Activated CD8-positive, alpha-beta memory T cell treated with anti-CD3 and anti-CD28 coated beads, Interleukin-2, amount 10 ng/mL, durations not matched to agents 7 days and 5 days (primary cell): ENCODE data around the gene C19orf85. TPM values are rescaled to one million over a fixed set of nuclear protein-coding genes. Genes with fewer than 3 reads are reported as not detected.

Source experiments
- ATAC-seq: fragments of 150-1000 bp; cut with Tn5 transposase; one replicate; pipeline ENCODE4 v1.10.0; 2021; ENCODE audit warnings: moderate library complexity
- CTCF ChIA-PET: fragments of 350-600 bp; sonication (Branson Sonifier 250); formaldehyde crosslinking; loops from one replicate; lab custom pipeline; 2021; ENCODE audit warnings: antibody characterized with exemption; lab: Charles Lee
- DNase-seq: peaks from one replicate; pipeline ENCODE4 v3.0.0-alpha.2; 2020
- H3K27ac Mint-ChIP-seq: one replicate; pipeline ENCODE4 v1.8.0; 2021; ENCODE audit warnings: mild to moderate bottlenecking, mixed read lengths
- H3K27me3 Mint-ChIP-seq: one replicate; pipeline ENCODE4 v1.8.0; 2021; ENCODE audit warnings: mixed read lengths
- H3K36me3 Mint-ChIP-seq: one replicate; pipeline ENCODE4 v1.8.0; 2021; ENCODE audit warnings: mild to moderate bottlenecking, mixed read lengths
- H3K4me1 Mint-ChIP-seq: one replicate; pipeline ENCODE4 v1.8.0; 2021; ENCODE audit warnings: mixed read lengths
- H3K4me3 Mint-ChIP-seq: one replicate; pipeline ENCODE4 v1.8.0; 2021; ENCODE audit warnings: mild to moderate bottlenecking, moderate library complexity, mixed read lengths
- H3K9me3 Mint-ChIP-seq: one replicate; pipeline ENCODE4 v1.8.0; 2022; ENCODE audit warnings: low read depth, mixed read lengths
- total RNA-seq, 2 experiments: library from RNA; stranded (reverse); gene quantifications; one replicate each; pipeline ENCODE4 v1.2.3, GENCODE V29; 2021

The C19orf85 gene
- total RNA-seq, 2 experiments from 2014 or later: not detected

DNA sequence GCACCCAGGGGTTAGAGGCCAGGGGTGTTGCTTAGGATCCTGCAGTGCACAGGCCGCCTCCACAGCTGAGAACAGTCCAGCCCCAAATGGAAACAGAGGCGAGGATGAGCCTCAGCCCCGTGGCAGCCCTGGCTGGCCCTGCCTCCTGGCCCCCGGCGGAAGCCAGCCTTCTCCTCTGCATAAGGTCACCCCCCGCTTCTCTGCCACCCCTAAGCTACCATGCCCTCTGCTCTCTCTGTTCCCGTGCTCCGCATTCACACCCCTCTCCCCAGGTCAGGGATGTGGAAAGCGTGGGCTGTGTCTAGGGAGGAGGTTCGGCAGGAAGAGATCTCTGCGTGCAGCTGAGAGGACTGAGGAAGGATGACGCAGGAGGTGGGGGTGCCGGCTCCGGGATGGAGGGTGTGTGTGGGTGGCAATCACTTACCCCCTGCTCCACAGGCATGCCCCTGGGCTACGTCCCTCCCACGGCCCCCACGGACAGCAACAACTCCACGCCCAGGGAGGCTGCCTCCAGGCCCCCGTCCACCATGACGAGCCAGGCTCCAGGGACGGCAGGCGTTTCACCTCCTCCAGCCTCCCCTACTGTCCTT, 29.7 kb upstream of the C19orf85 start:
- Mint-ChIP-seq H3K9me3 (no peaks in the 10 kb centered on the region), H3K27ac (no peak overlapping the region), H3K4me3 (peak overlapping the region; percentile 21), H3K36me3 (no peaks in the 10 kb centered on the region), H3K27me3 (peaks cover 5% of the 10 kb centered on the region), H3K4me1 (no peaks in the 10 kb centered on the region)
- CTCF ChIA-PET: interaction anchor here (0.9 to 6.4 kb wide), 4 partner anchors 10 to 137 kb away, joined by 3 to 45 read pairs (median 4); partner anchors contain the start of gene ZNF628
- DNase-seq: no peak
- ATAC-seq: peak; percentile 57

DNA sequence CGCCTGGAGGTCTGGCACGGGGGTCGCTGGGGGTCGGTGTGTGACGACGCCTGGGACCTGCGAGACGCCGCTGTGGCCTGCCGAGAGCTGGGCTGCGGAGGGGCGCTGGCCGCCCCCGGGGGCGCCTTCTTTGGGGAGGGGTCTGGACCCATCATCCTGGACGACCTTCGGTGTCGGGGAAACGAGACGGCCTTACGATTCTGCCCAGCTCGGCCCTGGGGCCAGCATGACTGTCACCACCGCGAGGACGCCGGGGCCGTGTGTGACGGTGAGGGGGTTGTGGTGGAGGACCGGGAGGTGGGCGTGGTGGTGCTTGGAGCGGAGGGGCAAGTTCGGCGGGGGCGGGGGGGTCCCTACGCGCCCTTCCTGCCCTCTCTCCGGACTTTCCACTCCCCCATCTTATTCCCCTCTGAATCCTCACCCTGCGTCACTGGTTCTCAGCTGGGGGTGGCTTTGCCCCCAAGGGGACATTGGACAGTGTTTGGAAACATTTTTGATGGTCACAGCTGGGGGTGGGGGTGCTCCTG, 29.2 kb upstream of the C19orf85 start:
- no peaks in the 10 kb centered on the region for H3K9me3 Mint-ChIP-seq
- CTCF ChIA-PET: interaction anchor here (0.9 to 6.4 kb wide), 5 partner anchors 8 to 192 kb away, joined by 3 to 45 read pairs (median 3); partner anchors contain the start of gene ZNF628
- ATAC-seq: no peak
- no peaks in the 10 kb centered on the region for H3K36me3 Mint-ChIP-seq
- no peak for DNase-seq
- no peak overlapping the region for H3K4me3 Mint-ChIP-seq
- H3K27me3 Mint-ChIP-seq: peaks cover 5% of the 10 kb centered on the region
- no peaks in the 10 kb centered on the region for H3K4me1 Mint-ChIP-seq
- H3K27ac Mint-ChIP-seq: no peak overlapping the region

DNA sequence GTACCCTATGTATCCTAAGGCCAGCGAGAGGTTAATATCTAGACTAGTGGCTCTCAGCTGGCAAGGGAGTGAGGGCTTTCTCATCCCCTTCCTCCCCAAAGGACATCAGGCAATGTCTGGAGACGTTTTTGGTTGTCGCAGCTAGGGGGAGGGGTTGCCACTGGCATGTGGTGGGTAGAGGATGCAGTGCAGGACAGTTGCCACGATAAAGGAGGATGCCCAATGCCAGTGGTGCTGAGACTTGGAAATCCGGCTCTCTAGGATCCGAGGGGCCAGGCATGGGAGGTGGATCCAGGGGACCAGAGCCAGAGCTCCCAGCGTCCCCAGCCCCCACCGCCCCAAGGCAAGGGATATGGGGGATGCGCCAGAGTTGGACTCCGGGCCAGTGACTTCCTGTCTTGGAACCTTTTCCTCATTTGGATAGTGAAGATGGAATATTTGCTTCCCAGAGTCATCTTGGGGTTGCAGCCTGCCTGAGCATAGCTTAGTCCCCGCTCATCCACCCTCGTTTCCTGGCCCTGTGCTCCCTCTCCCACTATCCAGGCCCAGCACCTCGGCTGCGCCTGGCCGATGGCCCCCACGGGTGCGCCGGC, 28.6 kb upstream of the C19orf85 start:
- CTCF ChIA-PET: interaction anchor here (0.8 to 6.4 kb wide), 4 partner anchors 8 to 191 kb away, joined by 3 to 45 read pairs (median 3); no protein-coding TSS in a partner anchor
- DNase-seq (no peak), ATAC-seq (no peak)

DNA sequence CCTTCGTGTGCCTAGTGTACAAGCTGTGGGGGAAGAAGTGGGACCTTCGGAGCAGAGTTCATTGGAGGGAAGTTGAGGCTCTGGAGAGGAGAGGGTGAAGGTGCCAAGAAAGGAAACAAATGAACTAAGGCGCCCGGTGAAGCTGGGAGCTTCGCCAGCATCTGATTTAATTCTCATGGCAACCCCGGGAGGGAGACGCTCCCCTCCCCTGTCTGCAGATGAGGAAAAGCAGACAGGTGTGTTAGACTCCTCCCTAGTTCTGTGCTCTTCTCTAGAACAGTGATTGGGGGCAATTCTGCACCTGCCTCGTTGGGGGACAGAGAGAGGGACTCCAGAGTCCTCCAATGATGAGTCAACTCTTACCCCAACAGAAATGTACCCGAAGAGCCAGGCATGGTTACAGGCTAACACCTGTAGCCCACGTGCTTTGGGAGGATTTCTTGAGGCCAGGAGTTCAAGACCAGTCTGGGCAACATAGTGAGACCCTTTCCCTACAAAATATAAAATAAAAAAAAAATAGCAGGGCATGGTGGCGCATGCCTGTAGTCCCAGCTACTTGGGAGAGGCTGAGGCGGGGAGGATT, 27.9 kb upstream of the C19orf85 start:
- ATAC-seq: no peak
- Mint-ChIP-seq H3K4me3 (no peak overlapping the region), H3K27me3 (peaks cover 5% of the 10 kb centered on the region), H3K27ac (no peak overlapping the region), H3K36me3 (no peaks in the 10 kb centered on the region), H3K4me1 (no peaks in the 10 kb centered on the region), H3K9me3 (no peaks in the 10 kb centered on the region)
- CTCF ChIA-PET: interaction anchor here (0.8 to 6.4 kb wide), 4 partner anchors 9 to 191 kb away, joined by 3 to 45 read pairs (median 3); no protein-coding TSS in a partner anchor
- no peak for DNase-seq

More for the DNA sequence above, 28.6 kb upstream of the C19orf85 start:
- Mint-ChIP-seq H3K36me3 (no peaks in the 10 kb centered on the region), H3K4me3 (no peak overlapping the region), H3K27ac (no peak overlapping the region), H3K9me3 (no peaks in the 10 kb centered on the region), H3K27me3 (peaks cover 5% of the 10 kb centered on the region), H3K4me1 (no peaks in the 10 kb centered on the region)

DNA sequence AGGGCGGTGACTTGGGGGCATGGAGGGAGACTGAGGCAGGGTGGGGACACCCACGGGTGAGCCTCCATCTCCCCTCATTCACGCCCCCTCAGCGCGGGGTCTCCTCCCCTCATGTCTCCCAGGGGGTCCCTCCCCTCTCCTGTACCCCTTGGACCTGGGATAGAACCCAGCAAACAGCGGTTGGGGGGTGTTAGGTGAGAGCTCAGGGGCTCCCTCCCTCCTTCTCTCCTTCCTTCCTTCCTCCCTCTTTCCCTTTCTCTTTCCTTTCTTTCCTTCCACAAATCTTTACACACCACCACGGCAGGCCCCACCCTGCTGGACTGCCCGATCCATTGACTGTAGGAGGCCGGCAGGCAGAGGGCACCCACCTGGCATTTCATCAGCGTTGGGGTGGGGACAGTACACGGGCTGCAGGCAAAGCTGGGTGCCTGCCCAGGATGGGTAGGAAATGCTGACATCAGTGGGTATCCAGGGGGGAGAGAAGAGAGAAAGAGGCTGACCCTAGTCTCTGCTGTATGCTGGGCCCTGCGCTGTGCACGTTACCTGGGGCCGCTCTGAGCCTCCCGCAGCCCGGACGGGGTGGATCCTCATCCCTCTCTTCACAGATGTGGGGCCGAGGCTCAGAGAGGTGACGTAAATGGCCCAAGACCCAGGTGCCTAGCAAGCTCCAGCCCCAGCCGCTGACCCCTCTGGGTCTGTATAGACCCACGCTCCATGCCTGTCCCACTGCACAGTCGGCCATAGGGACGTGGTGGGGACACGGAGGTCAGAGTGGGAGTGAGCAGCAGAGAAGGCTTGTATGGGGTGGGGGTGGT, 27.2 kb upstream of the C19orf85 start:
- H3K9me3 Mint-ChIP-seq: no peaks in the 10 kb centered on the region
- DNase-seq: no peak
- no peak overlapping the region for H3K4me3 Mint-ChIP-seq
- no peak for ATAC-seq
- CTCF ChIA-PET: interaction anchor here (1.3 to 6.4 kb wide), 3 partner anchors 13 to 351 kb away, joined by 3 to 45 read pairs (median 4); no protein-coding TSS in a partner anchor
- H3K27me3 Mint-ChIP-seq: peaks cover 5% of the 10 kb centered on the region
- no peaks in the 10 kb centered on the region for H3K36me3 Mint-ChIP-seq
- H3K27ac Mint-ChIP-seq: no peak overlapping the region
- H3K4me1 Mint-ChIP-seq: no peaks in the 10 kb centered on the region

DNA sequence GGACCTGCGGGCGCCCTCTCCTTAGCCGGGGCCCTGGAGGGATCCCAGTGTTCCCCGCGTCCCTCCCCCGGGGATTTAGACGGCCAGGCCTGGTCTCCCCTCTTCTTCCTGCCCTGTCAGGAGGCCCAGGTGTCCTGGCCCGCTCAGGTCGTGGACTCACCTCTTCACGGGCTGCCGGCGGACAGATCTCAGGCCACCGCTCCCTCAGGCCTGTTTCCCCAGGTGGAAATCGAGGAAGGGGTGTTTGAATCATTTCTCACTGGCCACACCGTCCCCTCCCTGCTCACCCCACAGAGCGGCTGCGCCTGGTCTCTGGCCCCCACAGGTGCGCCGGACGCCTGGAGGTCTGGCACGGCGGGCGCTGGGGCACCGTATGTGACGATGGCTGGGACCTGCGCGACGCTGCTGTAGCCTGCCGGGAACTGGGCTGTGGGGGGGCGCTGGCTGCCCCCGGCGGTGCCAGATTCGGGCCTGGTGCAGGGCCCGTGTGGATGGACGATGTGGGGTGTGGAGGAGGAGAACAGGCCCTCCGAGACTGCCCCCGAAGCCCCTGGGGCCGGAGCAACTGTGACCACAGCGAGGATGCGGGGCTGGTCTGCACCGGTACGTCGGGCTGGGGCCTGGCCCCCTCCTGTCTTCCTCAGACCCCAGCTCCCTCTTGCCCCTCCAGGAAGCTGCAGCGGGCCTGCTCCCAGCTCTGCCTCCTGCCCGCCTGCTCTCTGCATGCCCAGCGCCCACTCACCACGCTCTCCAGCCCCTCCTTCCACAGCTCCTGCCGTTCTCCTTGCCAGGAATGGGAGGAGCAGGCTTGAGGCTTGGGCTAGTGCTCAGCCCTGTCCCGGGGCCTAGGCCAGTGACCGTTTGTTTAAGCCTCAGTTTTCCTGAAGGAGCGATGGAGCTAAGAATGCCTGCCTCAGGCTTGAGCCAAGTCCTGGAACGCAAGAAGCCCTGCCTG, 26.2 kb upstream of the C19orf85 start:
- H3K4me1 Mint-ChIP-seq: peaks cover 5% of the 10 kb centered on the region
- no peak for DNase-seq
- no peak overlapping the region for H3K27ac Mint-ChIP-seq
- no peak for ATAC-seq
- H3K27me3 Mint-ChIP-seq: peaks cover 5% of the 10 kb centered on the region
- H3K9me3 Mint-ChIP-seq: no peaks in the 10 kb centered on the region
- no peak overlapping the region for H3K4me3 Mint-ChIP-seq
- H3K36me3 Mint-ChIP-seq: no peaks in the 10 kb centered on the region
- CTCF ChIA-PET: interaction anchor here (1.3 to 6.4 kb wide), 2 partner anchors 14 to 350 kb away, joined by 4 to 45 read pairs; no protein-coding TSS in a partner anchor

DNA sequence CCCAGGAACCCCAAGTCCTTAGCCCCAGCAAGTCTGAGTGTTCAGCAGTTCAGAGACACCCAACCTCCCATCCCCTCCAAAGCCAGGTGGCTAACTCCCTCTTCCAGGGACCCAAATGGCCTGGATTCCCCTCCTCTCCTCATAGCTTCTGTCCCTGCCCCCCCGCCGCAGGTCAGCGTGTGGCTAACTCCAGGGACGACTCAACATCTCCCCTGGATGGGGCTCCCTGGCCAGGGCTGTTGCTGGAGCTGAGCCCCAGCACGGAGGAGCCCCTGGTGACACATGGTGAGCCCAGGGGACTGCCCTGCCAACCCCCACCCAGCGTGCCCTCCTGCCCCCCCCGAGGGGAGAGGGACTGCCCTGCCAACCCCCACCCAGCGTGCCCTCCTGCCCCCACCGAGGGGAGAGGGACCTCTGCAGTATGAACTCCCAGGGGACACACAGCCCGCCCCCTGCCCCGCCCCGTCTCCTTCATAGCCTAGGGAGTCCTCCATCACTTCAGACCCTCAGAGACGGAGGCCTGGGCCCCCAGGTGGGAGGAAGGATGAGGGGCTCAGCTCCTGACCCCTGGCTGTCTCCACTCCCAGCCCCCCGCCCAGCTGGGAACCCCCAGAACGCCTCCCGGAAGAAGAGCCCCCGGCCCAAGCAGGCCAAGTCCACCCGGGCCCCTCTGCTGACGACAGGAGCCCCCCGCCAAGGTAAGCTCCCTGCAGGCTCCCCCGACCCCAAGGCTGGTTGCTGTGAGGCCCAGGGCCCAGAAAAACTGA, 25.3 kb upstream of the C19orf85 start:
- no peak overlapping the region for H3K27ac Mint-ChIP-seq
- H3K36me3 Mint-ChIP-seq: no peaks in the 10 kb centered on the region
- ATAC-seq: no peak
- peaks cover 5% of the 10 kb centered on the region for H3K4me1 Mint-ChIP-seq
- CTCF ChIA-PET: interaction anchor here (1.0 to 6.4 kb wide), 2 partner anchors 15 to 116 kb away, joined by 3 to 45 read pairs; no protein-coding TSS in a partner anchor
- H3K9me3 Mint-ChIP-seq: no peaks in the 10 kb centered on the region
- no peak overlapping the region for H3K4me3 Mint-ChIP-seq
- no peak for DNase-seq
- H3K27me3 Mint-ChIP-seq: peaks cover 5% of the 10 kb centered on the region

DNA sequence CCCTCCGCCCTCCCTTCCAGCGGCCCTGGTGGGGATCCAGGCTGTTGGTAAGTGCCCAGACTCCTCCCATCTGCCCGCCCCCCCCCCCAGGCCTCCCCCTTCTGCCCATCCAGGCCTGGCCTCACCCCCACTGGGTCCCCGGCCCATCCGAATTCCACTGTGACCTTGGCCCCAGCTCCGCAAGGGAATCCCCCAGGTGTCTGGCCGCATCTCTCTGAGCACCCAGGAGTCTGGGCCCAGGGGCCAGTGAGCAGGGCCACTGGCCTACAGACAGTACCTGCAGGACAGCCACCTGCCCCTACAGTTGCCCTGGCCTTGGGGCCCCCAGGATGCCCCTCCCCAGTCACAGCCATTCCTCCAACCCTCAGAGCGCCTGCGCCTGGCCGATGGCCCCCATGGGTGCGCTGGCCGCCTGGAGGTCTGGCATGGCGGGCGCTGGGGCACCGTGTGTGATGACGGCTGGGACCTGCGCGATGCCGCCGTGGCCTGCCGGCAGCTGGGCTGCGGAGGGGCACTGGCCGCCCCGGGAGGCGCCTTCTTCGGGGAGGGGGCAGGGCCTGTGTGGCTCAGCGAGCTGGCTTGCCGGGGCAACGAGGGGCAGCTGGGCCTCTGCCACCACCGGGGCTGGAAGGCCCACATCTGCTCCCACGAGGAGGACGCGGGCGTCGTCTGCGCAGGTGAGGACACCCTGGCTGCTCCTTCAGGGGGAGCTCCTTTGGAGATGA, 24.6 kb upstream of the C19orf85 start:
- H3K9me3 Mint-ChIP-seq: no peaks in the 10 kb centered on the region
- no peak overlapping the region for H3K4me3 Mint-ChIP-seq
- CTCF ChIA-PET: interaction anchor here (1.0 to 6.4 kb wide), 2 partner anchors 15 to 117 kb away, joined by 3 to 45 read pairs; no protein-coding TSS in a partner anchor
- H3K27ac Mint-ChIP-seq: no peak overlapping the region
- no peak for DNase-seq
- peaks cover 5% of the 10 kb centered on the region for H3K27me3 Mint-ChIP-seq
- H3K36me3 Mint-ChIP-seq: no peaks in the 10 kb centered on the region
- peaks cover 6% of the 10 kb centered on the region for H3K4me1 Mint-ChIP-seq
- ATAC-seq: no peak

DNA sequence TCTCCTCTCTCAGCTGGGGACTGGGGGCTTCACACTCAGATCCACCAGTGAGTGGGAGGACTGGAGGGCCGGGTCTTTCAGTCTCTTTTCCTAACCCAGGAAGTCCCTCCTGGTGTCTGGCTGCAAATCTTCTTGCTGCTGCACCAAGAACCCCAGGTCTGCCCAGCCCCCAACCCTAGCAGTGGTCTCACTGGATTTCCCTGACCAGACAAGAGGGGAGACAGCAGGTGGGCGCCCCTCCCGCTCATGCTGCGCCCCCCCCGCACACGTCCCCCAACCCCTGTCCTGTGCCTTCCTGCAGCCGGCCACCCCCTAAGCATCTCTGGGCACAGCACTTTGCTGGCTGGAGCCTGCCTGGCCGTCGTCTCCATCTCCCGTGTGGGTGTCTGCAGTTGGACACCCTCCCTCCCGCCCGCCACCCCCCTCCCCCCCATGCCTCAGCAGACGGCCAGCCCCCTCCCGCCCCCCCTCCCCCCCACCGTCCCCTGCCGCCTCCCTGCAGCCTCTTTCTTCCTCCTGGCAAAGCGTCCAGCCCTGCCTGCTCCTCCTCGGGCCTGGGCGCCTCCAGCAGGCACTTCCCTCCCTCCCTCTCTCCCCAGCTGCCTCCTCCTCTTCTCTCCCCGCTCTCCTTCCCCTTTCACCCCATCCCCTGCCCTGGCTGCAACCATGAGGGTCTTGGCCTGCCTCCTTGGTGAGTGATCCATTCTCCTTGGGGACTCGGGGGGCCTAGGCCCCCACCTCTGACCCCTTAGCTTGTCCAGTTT, 23.6 kb upstream of the C19orf85 start, which contains the start of gene SSC5D:
SSC5D (plus strand) TSS at position 513 of the 764 bp plus-strand sequence; CDS start at position 667, 154 bp downstream.
- Mint-ChIP-seq H3K4me3 (no peak within 1 kb of the TSS), H3K9me3 (no peaks in the 10 kb centered on the region), H3K4me1 (peaks cover 6% of the 10 kb centered on the region), H3K36me3 (no peaks in the 10 kb centered on the region), H3K27ac (no peak within 1 kb of the TSS), H3K27me3 (peaks cover 3% of the 10 kb centered on the region)
- CTCF ChIA-PET: interaction anchor here (1.0 to 4.2 kb wide), 2 partner anchors 16 to 347 kb away, joined by 5 to 42 read pairs; no protein-coding TSS in a partner anchor
- ATAC-seq (no peak), DNase-seq (no peak)
